Neuronal stem cell (in vitro differentiated cells): ENCODE data around the gene LYST.
A peak's percentile ranks its signal among the peaks of the same experiment; 100 is the strongest.

Experiments
- DNase-seq: peaks from one replicate; pipeline ENCODE4 v3.0.0-alpha.2; 2013; ENCODE audit warnings: low spot score
- H2AFZ ChIP-seq: one replicate; pipeline ENCODE4 v1.6.1; 2013; ENCODE audit warnings: mild to moderate bottlenecking, low read length, inconsistent platforms
- H2AK5ac ChIP-seq: 2 replicates; pipeline ENCODE4 v1.6.1; 2013; ENCODE audit warnings: low read depth, mild to moderate bottlenecking, inconsistent platforms, low read length, moderate library complexity, mixed read lengths
- H2BK120ac ChIP-seq: 2 replicates; pipeline ENCODE4 v1.6.1; 2013; ENCODE audit warnings: low read depth, mild to moderate bottlenecking, inconsistent platforms, low read length, moderate library complexity, mixed read lengths
- H2BK12ac ChIP-seq: one replicate; pipeline ENCODE4 v1.6.1; 2013; ENCODE audit warnings: low read length, inconsistent platforms
- H2BK15ac ChIP-seq: 2 replicates; pipeline ENCODE4 v1.6.1; 2013; ENCODE audit warnings: mild to moderate bottlenecking, low read length, inconsistent platforms, mixed read lengths
- H2BK5ac ChIP-seq: one replicate; pipeline ENCODE4 v1.6.1; 2013; ENCODE audit warnings: inconsistent platforms, mild to moderate bottlenecking, low read length, moderate library complexity
- H3K14ac ChIP-seq: one replicate; pipeline ENCODE4 v1.6.1; 2013; ENCODE audit warnings: low read length, inconsistent platforms
- H3K18ac ChIP-seq: 2 replicates; pipeline ENCODE4 v1.6.1; 2013; ENCODE audit warnings: low read length, inconsistent platforms
- H3K23ac ChIP-seq: 2 replicates; pipeline ENCODE4 v1.6.1; 2013; ENCODE audit warnings: low read depth, mild to moderate bottlenecking, mixed read lengths, low read length, inconsistent platforms; ENCODE audit not compliant: poor library complexity
- H3K27ac ChIP-seq: replicated peaks from 3 replicates; pipeline ENCODE4 v1.5.1; 2013; ENCODE audit warnings: low read length, inconsistent platforms
- H3K27me3 ChIP-seq, 3 experiments: 2 replicates each; pipeline ENCODE4 v1.6.1; 2013; ENCODE audit warnings: low read length in 3 of 3, mild to moderate bottlenecking in 2 of 3, inconsistent platforms in 1 of 3, low read depth in 1 of 3, mixed read lengths in 1 of 3, moderate library complexity in 1 of 3; ENCODE audit not compliant: control insufficient read depth in 3 of 3, insufficient read depth in 3 of 3
- H3K36me3 ChIP-seq, 2 donors: replicated peaks in 1 of 2; 2 replicates each; pipeline ENCODE4 v1.6.1; 2013; ENCODE audit warnings: low read length in 2 of 2; ENCODE audit not compliant: control insufficient read depth in 2 of 2, insufficient read depth in 2 of 2
- H3K4ac ChIP-seq: 2 replicates; pipeline ENCODE4 v1.6.1; 2013; ENCODE audit warnings: inconsistent platforms, mild to moderate bottlenecking, low read length, moderate library complexity
- H3K4me1 ChIP-seq, 2 donors: 1 replicate in 1 of 2; 2 replicates in 1 of 2; pipeline ENCODE4 v1.6.1; 2013; ENCODE audit warnings: low read length in 2 of 2, low read depth in 1 of 2; ENCODE audit not compliant: control insufficient read depth in 2 of 2, insufficient read depth in 1 of 2
- H3K4me2 ChIP-seq: one replicate; pipeline ENCODE4 v1.6.1; 2013; ENCODE audit warnings: mild to moderate bottlenecking, low read length, inconsistent platforms; ENCODE audit not compliant: insufficient read depth, poor library complexity, severe bottlenecking
- H3K4me3 ChIP-seq, 2 donors: 2 replicates each; pipeline ENCODE4 v1.5.1; 2013; ENCODE audit warnings: low read length in 2 of 2, mild to moderate bottlenecking in 2 of 2, inconsistent platforms in 1 of 2, moderate library complexity in 1 of 2
- H3K79me1 ChIP-seq: one replicate; pipeline ENCODE4 v1.6.1; 2013; ENCODE audit warnings: low read depth, mild to moderate bottlenecking, inconsistent platforms, low read length, moderate library complexity
- H3K9ac ChIP-seq: one replicate; pipeline ENCODE4 v1.6.1; 2013; ENCODE audit warnings: mild to moderate bottlenecking, low read depth, low read length, inconsistent platforms; ENCODE audit not compliant: poor library complexity
- H3K9me3 ChIP-seq, 2 donors: replicated peaks in 1 of 2; 2 replicates each; pipeline versions ENCODE3 to v1.6.1; 2013; ENCODE audit warnings: low read length in 2 of 2, mild to moderate bottlenecking in 2 of 2, inconsistent platforms in 1 of 2, low read depth in 1 of 2, mixed read lengths in 1 of 2, moderate library complexity in 1 of 2; ENCODE audit not compliant: control insufficient read depth in 2 of 2, insufficient read depth in 1 of 2
- H4K8ac ChIP-seq: one replicate; pipeline ENCODE4 v1.6.1; 2013; ENCODE audit warnings: low read depth, mild to moderate bottlenecking, inconsistent platforms, low read length, moderate library complexity
- H4K91ac ChIP-seq: one replicate; pipeline ENCODE4 v1.6.1; 2013; ENCODE audit warnings: low read length, low read depth, mild to moderate bottlenecking, inconsistent platforms; ENCODE audit not compliant: poor library complexity
- WGBS, 2 donors: extraction: QIAGEN DNeasy Blood & Tissue Kit; methylation state at CpG; one replicate each; pipeline ENCODE4 v1.1.7; 2013; ENCODE audit warnings: missing lambda C conversion rate in 2 of 2, mixed read lengths in 1 of 2; ENCODE audit not compliant: insufficient read length in 2 of 2, insufficient replicate concordance in 1 of 2; ENCODE audit errors: extremely low coverage in 2 of 2; 5-methylcytosine and 5-hydroxymethylcytosine counted together

The LYST gene

DNA sequence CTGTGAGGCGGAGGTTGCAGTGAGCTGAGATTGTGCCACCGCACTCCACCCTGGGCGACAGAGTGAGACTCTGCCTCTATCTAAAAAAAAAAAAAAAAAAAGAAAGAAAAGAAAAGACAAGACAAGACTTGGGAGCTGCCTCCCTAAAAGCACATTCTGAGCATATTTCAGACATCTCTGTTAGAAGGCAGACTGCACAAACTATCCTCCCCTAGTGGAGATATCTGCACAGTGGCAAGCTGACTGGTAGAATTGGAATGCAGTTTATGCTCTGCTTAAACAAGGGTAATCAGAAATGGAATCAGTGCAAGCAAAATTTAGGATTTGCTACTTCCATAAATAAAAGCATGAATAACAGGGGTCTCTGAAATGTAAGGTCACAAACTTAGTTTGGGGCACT is 248.9 kb downstream of the LYST start:
- Histone ChIP-seq H3K4ac (no peak overlapping the region), H3K14ac (no peak overlapping the region), H2BK12ac (no peak overlapping the region), H3K4me3 (no peak overlapping the region), H3K27ac (no peak overlapping the region), H4K8ac (no peak overlapping the region), H4K91ac (no peak overlapping the region), H3K36me3 (peaks cover 0 to 9% of the 10 kb centered on the region in 2 donors), H3K18ac (no peak overlapping the region), H2AK5ac (no peak overlapping the region), H3K4me2 (no peak overlapping the region), H3K9me3 (no peaks in the 10 kb centered on the region), H2BK5ac (no peak overlapping the region), H3K23ac (no peak overlapping the region), H2BK15ac (no peak overlapping the region), H2BK120ac (no peak overlapping the region), H3K4me1 (peaks cover 0 to 1% of the 10 kb centered on the region in 2 donors), H2AFZ (no peak overlapping the region), H3K79me1 (no peaks in the 10 kb centered on the region), H3K9ac (no peak overlapping the region), H3K27me3 (no peaks in the 10 kb centered on the region)
- no peak for DNase-seq
- no CpG with 5 or more reads among the region's 3 CpGs for WGBS, 2 donors

DNA sequence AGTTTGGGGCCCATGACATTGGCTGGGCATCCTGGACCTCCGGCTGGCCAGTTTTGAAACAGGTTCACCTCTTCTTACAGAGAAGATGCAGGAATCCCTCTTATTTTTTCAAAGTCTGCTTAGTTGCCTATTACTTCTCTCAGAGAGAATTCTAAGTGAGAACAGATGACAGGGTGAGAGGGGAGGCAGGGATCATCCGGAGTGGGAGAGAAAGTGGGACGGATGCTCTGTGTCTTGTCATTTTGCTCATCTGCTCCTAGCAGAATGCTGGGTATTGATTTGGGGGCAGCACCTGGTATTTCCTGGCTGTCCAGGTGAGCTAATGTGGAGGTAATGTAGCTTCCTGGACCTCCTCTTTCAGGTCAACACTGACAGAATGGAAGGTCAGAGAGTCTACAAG is 249.6 kb downstream of the LYST start:
- Histone ChIP-seq H2AFZ (no peak overlapping the region), H3K14ac (no peak overlapping the region), H3K4me3 (no peak overlapping the region), H3K4me1 (peaks cover 0 to 1% of the 10 kb centered on the region in 2 donors), H2BK5ac (no peak overlapping the region), H3K4me2 (no peak overlapping the region), H3K18ac (no peak overlapping the region), H3K9ac (no peak overlapping the region), H3K27ac (no peak overlapping the region), H3K9me3 (no peaks in the 10 kb centered on the region), H4K8ac (no peak overlapping the region), H2BK15ac (no peak overlapping the region), H3K36me3 (peaks cover 0 to 12% of the 10 kb centered on the region in 2 donors), H2BK12ac (no peak overlapping the region), H2AK5ac (no peak overlapping the region), H3K4ac (no peak overlapping the region), H3K79me1 (no peaks in the 10 kb centered on the region), H3K23ac (no peak overlapping the region), H4K91ac (no peak overlapping the region), H2BK120ac (no peak overlapping the region), H3K27me3 (no peaks in the 10 kb centered on the region)
- no CpG with 5 or more reads among the region's 3 CpGs for WGBS, 2 donors
- DNase-seq = no peak

DNA sequence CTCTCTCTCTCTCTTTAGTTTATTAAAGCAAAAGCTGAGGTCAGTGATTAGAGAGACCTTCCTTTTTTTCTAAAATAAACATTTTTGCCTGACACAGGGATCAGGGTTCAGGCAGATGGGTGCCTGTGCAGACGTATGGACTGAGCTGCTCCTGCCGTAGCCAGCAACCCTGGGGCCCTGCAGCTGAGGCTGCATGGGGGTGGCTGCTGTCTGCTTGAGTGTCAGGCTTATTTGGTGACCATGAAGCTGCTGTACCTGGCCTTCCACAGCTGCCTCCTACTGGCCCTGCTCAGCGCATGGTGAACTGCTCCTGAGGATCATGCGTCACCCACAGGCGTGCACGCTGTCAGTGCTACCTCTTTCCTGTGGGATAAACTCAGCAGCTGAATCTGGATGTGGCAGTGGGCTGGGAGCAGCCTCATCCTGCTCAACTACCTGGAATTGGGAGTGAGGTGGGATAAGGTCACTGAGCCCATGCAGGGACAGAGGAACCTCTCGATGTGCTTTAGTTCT is 252.2 kb downstream of the LYST start:
- Histone ChIP-seq H2AFZ (no peak overlapping the region), H3K4me1 (peaks cover 0 to 1% of the 10 kb centered on the region in 2 donors), H3K23ac (peak overlapping the region; percentile 25), H2BK120ac (no peak overlapping the region), H3K9ac (no peak overlapping the region), H3K79me1 (no peaks in the 10 kb centered on the region), H2BK12ac (no peak overlapping the region), H4K91ac (no peak overlapping the region), H3K4me2 (no peak overlapping the region), H3K18ac (peak overlapping the region; percentile 50), H3K4me3 (peak overlapping the region in 1 of 2 donors; percentile 12), H2BK15ac (no peak overlapping the region), H3K9me3 (no peaks in the 10 kb centered on the region), H3K4ac (no peak overlapping the region), H4K8ac (no peak overlapping the region), H3K36me3 (peaks cover 0 to 25% of the 10 kb centered on the region in 2 donors), H2AK5ac (no peak overlapping the region), H3K27ac (no peak overlapping the region), H2BK5ac (no peak overlapping the region), H3K27me3 (no peaks in the 10 kb centered on the region), H3K14ac (no peak overlapping the region)
- DNase-seq = no peak
- no CpG with 5 or more reads among the region's 7 CpGs for WGBS, 2 donors

DNA sequence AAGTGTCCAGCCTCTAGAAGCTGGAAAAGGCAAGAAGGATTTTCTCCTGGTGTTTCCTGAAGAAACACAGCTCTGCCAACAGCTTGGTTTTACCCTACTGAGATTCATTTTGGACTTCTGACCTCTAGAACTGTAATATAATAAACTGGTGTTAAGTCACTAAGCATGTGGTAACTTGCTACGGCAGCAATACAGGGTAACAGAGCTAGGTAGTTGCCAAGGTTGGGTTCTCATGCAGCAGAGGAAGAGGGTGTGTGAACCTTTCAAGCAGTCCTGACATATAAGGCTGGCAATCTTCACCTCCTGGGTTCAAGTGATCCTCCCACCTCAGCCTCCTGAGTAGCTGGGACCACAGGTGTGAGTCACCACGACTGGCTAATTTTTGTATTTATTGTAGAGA is 253.1 kb downstream of the LYST start:
- no peak overlapping the region for H4K91ac ChIP-seq
- no peak overlapping the region for H2AFZ ChIP-seq
- no peak for DNase-seq
- H3K4me2 ChIP-seq = no peak overlapping the region
- H2BK15ac ChIP-seq = no peak overlapping the region
- no peak overlapping the region for H3K23ac ChIP-seq
- no peak overlapping the region for H2BK12ac ChIP-seq
- H2BK120ac ChIP-seq = no peak overlapping the region
- no peak overlapping the region for H3K27ac ChIP-seq
- no peak overlapping the region for H3K18ac ChIP-seq
- H3K36me3 ChIP-seq = peaks cover 0 to 25% of the 10 kb centered on the region in 2 donors
- no peak overlapping the region for H2AK5ac ChIP-seq
- no peak overlapping the region for H4K8ac ChIP-seq
- H3K4me3 ChIP-seq = no peak overlapping the region
- no peaks in the 10 kb centered on the region for H3K27me3 ChIP-seq
- H3K4me1 ChIP-seq = peaks cover 0 to 1% of the 10 kb centered on the region in 2 donors
- no peaks in the 10 kb centered on the region for H3K9me3 ChIP-seq
- no CpG with 5 or more reads among the region's 2 CpGs for WGBS, 2 donors
- no peak overlapping the region for H2BK5ac ChIP-seq
- H3K79me1 ChIP-seq = no peaks in the 10 kb centered on the region
- H3K9ac ChIP-seq = no peak overlapping the region
- no peak overlapping the region for H3K4ac ChIP-seq
- H3K14ac ChIP-seq = no peak overlapping the region
